ENCODE results near the gene MRGPRF.

MRGPRF gene

GRCh38 chr11:69013009-69013951, at the start of gene MRGPRF:
Gene MRGPRF, minus strand, starts transcription at chr11:69013246. Its CDS starts 3,345 bp downstream, at chr11:69009901.
- no peak for DNase-seq (ENCODE audit: low read depth in 4 of 4, low spot score in 1 of 4)

DNA sequence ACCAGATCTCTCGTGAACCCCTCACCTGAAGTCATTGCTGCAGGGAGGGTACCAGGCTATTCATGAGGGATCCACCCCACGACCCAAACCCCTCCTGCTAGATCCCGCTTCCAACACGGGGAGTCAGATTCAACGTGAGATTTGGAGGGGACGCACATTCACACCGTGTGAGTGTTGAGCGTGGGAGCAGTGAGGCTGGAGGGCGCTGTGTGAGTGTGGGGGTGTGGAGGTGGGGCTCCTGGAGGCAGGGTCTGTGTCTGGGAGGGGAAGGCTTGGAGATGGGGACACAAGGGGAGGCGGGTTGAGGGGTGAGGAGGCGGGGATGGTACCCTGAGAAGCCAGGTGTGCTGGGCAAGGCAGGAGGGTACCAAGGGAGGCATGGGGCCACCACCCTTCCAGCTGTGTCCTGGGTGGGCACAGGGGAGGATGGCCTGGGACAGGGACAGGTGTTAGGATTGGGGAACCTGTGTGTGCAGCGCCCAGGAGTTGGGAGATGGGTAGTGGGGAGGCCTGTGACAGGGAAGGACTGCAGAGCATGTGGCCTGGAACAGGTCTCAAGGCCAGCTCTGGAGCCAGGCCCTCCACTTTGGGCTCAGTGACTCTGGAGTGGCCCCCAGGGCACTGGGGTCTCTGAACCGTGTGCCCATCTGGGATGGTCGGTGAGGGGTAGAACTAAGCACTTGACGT, 49.3 kb upstream of the MRGPRF start:
- DNase-seq (ENCODE audit: low read depth in 4 of 4, low spot score in 1 of 4) = no peak

DNA sequence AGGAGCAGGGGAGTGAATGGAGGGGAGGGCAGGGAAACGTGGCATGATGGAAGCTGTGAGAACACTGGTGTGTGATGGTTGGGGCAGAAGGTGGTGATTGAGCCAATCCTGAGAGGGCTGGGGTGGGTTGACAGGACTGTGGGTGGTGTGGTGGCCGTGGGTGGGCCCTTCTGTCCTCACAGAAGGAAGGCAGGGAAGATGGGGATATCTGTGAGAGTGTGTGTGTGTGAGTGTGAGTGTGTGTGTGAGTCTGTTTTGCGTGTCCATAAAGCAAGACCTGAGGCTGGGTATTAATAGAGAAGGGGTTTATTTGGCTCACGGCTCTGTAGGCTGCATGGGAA, 48.6 kb upstream of the MRGPRF start:
- DNase-seq (ENCODE audit: low read depth in 4 of 4, low spot score in 1 of 4) = no peak

DNA sequence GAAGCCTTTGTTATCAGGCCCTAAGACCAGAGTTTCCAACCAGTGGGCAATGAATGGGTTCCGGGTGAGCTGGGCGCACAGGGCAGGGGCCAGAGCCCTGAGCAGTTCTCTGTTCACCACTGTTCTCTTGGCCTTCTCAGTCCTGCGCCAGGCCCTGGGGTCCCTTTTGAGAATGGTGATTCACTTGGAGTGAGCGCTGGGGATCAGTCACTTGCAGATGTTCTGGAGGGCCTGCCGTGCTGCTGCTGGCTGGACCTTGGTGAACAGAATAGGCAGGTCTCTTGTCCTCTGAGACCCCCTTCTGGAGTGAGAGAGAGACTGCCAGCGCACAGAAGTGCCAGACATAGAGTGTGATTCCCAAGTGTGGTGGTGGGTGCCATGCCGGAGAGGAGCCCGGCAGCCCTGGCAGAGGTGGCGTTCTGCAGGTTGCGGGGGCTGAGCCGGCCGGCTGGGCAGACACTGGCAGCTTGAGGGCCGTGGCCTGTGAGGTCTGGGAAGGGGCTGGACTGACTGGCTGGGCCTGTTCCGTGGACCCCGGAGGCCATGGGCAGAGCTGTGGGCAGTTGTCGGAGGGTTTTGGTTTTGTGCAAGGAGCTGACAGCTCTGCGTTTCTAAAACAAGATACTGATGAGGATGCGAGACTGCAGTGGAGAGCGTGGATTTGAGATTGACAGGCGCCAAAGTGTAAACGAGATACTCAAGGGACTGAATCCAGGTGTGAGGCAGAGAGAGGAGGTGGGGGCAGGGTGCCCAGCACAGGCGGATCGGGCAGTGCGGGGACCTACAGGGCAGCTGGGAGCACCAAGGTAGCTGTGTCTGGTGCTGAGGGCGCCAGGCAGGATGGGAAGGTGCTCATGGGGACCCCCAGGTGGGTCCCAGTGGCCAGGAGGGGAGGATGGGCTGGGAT, 48.0 kb upstream of the MRGPRF start:
- DNase-seq (ENCODE audit: low read depth in 4 of 4, low spot score in 1 of 4) = no peak

DNA sequence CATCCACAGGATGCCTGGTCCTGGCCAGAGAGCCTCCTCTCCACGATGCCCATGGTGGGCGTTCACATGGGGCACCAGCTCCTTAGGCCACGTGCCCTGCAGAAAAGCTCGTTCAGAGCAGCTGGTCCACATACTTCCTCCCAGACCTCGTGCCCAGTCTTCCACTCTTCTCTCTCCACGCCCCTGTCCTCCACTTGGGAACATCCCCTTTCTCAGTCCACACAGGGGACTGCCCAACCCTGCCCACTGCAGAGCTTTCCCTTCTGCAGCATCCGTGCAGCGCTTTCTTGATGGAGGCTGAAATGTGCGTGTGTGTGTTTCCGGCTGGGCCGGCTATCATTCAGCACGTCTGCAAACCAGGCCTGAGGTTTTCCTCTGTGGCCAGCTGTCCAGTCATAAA, 46.9 kb upstream of the MRGPRF start:
- DNase-seq (ENCODE audit: low read depth in 4 of 4, low spot score in 1 of 4) = no peak

DNA sequence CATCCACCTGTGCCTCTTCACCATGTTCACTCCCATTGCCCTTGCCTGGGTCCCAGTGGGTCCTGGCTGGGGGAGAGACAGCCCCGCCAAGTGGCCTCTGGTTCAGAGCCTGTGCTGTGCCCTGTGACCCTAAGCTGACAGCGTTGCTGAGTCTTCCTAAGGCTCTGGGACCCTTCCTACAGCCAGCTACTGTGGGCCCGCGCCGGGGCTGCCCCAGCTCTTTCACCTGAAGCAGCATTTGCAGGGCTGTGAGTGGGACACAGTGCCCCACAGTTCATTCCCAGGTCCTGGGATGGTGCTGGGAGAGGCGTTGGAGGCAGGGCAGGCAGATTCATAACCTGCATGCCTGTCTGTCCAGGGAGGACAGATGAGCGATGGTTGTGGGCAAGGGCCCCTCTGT, 46.4 kb upstream of the MRGPRF start:
- no peak for DNase-seq (ENCODE audit: low read depth in 4 of 4, low spot score in 1 of 4)

- no peak for DNase-seq (ENCODE audit: low read depth in 4 of 4, low spot score in 1 of 4)
Observed at GRCh38 chr11:69058511-69059270, 45.6 kb upstream of the MRGPRF start.

- no peak for DNase-seq (ENCODE audit: low read depth in 4 of 4, low spot score in 1 of 4)
Observed at GRCh38 chr11:69057801-69058200, 44.8 kb upstream of the MRGPRF start.

GRCh38 chr11:69057236-69057635, 44.2 kb upstream of the MRGPRF start:
- no peak for DNase-seq (ENCODE audit: low read depth in 4 of 4, low spot score in 1 of 4)

DNA sequence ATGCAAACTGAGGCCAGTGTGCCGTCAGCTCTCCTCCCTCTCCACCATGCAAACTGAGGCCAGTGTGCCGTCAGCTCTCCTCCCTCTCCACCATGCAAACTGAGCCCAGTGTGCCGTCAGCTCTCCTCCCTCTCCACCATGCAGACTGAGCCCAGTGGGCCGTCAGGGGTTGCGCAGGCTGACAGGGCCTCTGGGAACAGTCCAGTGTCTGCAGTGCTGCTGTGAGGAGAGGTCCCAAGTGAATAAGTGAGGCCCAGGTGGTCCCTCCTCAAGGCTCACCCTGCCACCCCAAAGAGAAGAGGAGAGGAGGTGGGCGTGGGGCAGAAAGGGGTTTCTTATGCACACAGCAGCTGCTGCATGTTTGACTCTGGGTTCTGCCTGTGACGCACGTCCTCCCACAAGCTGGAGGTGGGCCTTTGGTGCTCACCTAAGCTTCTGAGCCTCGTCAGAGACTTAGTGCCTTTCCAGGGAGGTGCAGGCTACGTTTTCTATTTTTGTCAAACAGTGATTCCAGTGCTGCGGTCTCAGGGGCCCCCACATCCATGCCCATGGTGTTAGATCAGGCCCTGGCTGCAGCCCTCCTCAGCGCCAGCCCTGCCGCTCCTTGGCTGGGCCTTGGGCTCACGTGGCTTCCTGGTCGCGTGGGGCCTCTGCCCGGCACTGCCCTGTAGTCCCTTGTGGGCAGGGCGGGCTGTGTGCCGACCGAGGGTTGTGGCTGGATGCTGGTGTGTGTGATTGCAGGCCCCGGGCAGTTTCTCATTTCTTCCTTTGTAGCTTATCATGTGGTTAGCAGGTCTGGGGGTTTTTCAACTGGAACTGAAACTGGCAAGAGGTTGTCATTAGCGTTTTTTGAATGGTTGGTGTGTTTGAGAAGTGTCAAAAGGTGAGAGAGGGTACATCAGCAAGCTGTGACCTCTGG, 42.8 kb upstream of the MRGPRF start:
- DNase-seq (ENCODE audit: low read depth in 4 of 4, low spot score in 1 of 4) = no peak

- no peak for DNase-seq (ENCODE audit: low read depth in 4 of 4, low spot score in 1 of 4)
Observed at GRCh38 chr11:69055212-69055586, 42.2 kb upstream of the MRGPRF start.

GRCh38 chr11:69054397-69055211, 41.6 kb upstream of the MRGPRF start:
- no peak for DNase-seq (ENCODE audit: low read depth in 4 of 4, low spot score in 1 of 4)

- DNase-seq (ENCODE audit: low read depth in 4 of 4, low spot score in 1 of 4) = no peak
Observed at GRCh38 chr11:69053546-69054396, 40.7 kb upstream of the MRGPRF start.

- no peak for DNase-seq (ENCODE audit: low read depth in 4 of 4, low spot score in 1 of 4)
Observed at GRCh38 chr11:69053169-69053477, 40.1 kb upstream of the MRGPRF start.

DNA sequence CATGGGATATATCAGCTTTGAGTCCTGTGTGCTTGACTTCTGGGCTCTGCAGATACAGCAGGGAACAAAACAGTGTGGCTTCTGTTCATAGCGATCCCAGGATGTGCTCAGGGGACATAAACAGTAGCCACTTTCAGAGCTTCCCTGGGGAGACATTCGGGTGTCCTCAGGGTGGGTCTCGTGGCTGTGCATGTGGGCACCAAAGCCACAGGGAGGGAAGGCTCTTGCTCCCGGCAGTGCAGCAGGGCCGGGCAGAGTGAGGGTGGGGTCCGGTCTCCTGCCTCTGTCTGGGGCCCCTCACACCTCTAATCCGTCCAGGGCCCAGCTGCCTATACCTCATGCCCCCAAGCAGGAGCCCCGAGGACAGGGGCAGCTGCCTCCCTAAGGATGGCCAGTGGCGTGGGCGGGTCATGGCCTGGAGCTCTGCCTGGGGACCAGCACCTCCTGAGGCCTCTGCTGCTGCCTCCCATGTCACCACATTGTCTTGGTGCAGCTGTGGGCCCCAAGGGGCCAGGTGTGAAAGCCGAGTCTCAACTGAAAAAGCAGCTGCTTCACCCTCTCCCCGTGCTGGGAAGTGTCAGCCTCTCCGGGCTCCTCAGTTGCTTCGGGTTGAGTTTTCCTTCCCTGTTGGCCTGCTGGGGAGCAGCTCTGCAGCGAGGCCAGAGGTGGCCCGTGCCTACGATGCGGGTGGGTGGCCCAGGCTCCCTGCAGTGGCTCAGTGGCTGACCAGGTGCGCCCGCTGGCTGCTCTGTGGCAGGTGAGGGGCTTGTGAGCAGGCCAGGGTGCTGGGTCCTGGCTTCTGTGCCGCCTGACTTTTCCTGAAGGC, 39.5 kb upstream of the MRGPRF start:
- DNase-seq (ENCODE audit: low read depth in 4 of 4, low spot score in 1 of 4) = no peak

- DNase-seq (ENCODE audit: low read depth in 4 of 4, low spot score in 1 of 4) = no peak
Observed at GRCh38 chr11:69051381-69052342, 38.6 kb upstream of the MRGPRF start.
